GM21825 (cell line): ENCODE data around the gene CFAP221.

Experiments used
- ATAC-seq: cut with Tn5 transposase; IDR thresholded peaks from one replicate; pipeline ENCODE4 v1.9.1; 2021; ENCODE audit warnings: mild to moderate bottlenecking, moderate library complexity; ENCODE audit not compliant: unreplicated experiment

CFAP221 gene

DNA sequence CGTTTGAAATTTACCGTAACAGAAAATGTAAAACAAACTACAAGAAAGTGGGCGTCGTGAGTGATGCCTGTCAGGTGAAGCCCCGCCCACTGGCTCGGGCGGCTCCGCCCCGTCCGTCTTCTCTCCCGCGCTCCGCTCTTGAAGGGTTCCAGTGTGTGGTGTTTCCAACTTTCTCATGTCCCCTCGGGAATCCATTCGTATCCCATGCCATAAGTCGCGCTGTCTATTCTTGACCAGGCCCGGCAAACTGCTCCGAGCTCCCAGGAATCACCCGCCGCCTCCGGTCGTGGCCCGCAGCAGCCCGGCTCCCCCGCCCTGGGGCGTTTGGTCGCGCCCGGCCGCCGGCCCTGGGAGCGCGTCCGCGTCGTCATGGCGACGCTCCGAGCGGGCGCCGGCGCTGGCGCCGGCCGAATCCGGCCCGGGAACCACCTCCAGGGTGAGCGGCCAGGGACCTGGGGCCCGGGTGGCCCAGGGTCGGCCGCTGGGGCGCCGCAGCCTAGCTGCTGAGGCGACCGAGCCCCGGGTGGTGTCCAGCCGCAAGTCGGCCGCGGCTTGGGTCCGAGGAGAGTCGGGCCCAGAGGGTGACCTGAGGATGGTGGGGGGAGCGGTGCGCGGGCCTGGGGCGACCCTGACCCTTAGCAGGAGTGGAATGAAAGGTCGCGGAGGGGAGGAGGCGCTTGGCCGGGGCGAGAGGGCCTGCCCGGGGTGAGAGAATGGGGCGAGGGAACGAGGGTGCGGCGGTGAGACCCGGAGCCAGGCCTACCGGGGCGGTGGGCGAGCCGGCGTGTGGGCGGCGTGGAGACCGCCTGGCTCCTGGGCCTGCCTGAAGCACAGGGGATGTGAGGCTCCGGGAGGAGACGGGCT, at the start of gene CFAP221:
CFAP221 (plus strand) TSS at position 375 of the 864 bp plus-strand sequence. CDS start 1,683 bp downstream, outside the sequence.
- peak; percentile 79 for ATAC-seq

DNA sequence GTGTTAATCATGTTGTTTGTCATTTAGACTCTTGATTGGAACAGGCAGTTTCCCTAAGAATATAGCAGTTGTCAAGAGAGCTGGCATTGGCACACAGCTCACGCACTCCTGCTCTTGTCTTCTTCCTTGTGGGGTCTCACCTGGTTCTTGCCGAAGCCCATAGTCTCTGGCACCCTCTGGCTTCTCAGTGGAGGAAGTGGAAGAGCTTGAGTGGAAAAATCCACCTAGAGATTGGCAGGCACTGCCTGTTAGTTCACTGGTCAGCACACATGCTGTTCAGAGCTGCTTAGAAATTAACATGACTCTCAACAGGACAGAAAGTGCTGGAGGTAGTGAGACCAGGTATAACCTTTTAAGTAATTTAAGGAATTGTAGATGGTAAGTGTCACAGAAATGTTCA, 48.3 kb upstream of the CFAP221 start:
- no peak for ATAC-seq

DNA sequence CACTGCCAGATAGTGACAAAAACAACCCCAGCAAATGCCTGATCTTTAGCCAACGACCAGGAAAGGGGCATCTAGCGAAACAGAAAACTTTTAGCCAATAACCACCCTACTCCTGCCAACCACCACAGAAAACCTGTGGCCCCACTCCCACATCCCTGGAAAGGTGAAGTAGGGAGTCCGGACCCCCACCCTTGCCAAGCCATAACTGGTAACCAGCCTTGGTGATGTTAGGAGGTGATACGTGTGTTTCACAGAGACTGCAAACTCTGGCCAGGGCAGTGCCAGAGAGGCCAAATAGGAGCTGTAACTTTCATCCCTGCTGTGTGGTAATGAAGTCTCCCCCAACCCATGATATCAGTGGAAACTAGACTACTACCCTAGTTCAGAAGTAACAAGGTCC, 47.6 kb upstream of the CFAP221 start:
- no peak for ATAC-seq

DNA sequence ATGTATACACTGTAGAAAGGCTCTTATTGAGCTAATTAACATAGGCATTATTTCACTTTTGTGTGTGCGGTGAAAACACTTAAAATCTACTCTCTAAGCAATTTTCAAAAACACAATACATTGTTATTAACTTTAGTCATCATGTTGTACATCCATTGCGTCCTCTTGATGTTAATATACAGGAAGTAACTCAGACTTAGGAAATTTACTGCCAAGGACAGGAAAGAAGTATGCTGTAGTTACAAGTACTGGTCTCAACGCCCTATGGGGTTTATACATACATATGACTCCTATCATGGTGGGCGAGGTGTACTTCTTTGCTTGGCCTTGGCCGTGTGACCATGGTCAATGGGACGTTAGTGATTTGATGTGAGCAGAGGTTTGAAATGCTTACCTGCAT, 35.5 kb upstream of the CFAP221 start:
- ATAC-seq: no peak

DNA sequence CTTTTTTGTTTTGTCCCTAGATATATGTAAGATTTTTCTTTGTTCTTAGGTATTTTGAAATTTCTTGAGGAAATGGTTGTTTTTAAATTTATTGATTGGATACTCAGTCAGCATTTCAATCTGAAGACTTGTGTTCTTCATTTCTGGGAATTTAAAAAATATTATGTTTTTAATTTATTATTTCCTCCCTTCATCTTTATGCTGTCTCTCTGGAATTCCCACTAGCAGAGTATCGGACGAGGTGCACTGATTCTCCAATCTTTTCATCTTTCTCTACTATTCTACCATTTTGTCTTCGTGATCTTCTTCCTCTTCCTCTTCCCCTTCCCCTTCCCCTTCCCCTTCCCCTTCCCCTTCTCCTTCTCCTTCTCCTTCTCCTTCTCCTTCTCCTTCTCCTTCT, 32.3 kb upstream of the CFAP221 start:
- no peak for ATAC-seq

DNA sequence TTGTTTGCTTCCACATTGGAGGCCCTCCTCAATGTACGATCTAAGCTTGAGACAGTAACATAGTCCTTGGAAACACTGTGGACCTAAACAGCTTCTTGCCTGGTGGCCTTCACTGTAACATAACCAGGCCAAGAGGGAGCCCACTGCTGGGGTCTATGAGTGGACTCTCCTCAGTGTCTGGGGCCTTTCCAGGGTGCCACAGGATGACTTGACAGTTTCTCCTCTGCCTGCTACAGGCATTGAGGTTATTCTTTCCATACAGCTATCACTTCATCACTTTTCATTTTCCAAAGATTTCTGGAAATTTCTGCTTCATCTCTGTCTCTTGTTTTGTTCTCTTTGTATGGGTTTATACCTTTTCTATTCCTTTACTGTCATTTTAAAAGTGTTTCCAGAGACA, 31.3 kb upstream of the CFAP221 start:
- ATAC-seq: no peak

DNA sequence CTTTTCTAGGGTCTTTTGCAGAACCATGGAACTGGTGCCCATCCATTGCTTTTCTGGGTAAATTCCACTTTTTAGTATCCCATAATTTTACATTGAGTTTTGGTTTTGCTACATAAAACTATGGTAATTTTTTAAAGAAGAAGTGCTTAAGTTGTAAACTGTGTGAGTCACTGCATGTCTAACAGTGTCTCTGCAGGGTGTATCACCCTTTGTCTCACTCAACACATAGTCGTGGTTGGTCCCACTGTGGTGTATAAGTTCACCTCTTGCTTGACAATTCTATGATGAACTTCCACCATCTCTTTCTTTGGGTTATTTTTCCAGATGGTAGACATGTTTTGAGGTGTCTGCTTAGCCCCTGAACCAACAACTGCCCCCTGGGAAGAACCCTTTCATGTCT, 30.4 kb upstream of the CFAP221 start:
- no peak for ATAC-seq

DNA sequence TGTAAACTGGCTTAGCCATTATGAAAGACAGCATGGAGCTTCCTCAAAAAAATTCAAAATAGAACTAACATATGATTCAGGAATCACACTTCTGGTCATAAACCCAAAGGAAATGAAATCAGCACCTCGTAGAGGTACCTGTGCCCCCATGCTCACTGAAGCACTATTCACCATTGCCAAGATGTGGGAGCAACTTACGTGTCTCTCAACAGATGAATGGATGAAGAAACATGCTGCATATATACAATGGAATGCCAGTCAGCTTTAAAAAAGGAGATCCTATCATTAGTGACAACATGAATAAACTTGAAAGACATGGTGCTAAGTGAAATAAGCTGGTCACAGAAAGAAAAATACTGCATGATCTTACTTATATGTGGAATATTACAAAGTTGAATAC, 28.1 kb upstream of the CFAP221 start:
- ATAC-seq: no peak

DNA sequence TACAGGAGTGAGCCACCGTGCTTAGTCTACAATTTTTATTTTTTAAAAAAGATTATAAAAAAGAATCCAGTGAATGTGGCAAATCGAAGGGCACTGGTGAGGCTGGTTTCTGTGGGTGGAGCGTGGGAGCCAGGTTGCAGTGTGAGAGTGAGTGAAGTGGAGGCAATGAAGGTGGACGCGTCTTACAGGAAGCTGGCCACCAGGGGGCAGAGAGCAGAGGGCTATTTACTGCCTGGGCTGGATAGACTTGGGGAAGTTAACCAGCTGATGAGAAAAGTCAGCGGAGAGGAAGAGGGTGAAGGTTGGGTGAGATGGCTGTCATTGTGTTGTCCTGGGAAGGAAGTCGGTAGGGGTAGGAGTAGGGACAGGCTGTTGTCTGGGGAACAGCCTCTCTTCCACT, 26.8 kb upstream of the CFAP221 start:
- peak; percentile 80 for ATAC-seq

DNA sequence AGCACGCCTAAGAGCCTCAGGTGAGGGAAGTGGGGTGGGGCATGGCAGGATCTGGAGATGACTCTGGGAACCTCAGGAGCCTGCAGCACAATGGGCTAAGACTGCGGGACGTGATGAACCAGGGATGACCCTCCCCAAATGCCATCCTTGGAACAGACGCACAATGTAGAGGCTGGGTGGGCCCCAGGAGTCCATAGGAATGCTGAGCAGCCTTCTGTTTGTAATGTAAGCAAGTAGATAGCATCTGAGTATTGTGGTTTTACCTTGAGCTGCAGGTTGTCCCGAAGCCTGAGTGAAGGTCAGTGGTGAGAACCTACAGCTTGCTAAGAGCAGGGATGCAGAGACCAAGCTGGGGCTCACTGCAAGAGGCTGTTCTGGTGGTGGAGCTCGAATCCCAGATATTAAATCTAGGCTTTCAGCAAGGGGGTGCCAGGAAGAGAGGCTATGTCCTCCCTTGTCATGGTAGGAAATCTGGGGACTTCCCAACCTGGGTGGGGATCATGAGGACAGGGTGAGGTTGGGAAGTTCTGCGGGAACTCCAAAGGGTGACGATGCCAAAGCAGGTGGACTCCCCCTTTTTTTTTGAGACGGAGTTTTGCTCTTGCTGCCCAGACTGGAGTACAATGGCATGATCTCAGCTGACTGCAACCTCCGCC, 25.7 kb upstream of the CFAP221 start:
- no peak for ATAC-seq

DNA sequence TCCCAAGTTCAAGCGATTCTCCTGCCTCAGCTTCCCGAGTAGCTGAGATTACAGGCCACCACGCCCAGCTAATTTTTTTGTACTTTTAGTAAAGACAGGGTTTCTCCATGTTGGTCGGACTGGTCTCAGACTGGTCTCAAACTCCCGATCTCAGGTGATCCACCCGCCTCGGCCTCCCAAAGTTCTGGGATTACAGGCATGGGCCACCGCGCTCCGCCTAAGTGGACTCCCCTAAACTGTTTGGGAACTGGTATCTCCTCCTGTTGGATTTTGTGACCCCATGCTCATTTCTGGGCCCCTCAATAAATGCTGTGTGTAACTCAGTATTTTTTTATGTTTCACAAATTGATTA, 25.2 kb upstream of the CFAP221 start:
- no peak for ATAC-seq

DNA sequence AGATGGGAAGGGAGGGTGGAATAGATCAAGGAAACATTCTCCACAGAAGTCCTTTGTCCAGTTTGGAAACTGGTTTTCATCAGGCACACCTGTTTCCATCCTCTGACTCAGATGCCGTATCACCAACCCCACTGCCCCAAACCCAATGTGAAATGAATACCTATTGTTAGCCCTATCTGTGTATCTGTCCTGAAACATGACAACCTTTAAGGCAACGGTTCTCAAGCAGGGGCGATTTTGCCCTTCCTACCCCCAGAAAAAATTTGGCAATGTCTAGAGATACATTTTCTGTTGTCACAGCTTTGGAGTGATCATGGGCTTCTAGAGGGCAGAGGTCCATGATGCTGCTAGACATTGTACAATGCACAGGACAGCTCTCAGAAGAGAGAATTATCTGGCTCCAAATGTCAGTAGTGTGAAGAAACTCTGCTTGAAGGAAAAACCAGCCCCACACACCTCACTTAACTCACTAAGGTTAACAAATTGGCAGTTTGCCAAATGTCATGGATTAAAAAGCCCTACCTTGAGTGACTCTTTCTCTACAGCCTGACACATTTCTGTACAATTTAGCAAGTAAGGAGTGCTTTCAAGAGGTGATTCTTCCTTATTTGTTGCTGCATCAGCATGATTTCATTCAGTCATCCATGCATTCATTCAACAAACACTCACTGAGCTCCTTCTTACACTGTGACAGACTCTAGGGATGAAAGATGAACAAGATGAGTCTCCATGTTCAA, 23.4 kb upstream of the CFAP221 start:
- no peak for ATAC-seq

DNA sequence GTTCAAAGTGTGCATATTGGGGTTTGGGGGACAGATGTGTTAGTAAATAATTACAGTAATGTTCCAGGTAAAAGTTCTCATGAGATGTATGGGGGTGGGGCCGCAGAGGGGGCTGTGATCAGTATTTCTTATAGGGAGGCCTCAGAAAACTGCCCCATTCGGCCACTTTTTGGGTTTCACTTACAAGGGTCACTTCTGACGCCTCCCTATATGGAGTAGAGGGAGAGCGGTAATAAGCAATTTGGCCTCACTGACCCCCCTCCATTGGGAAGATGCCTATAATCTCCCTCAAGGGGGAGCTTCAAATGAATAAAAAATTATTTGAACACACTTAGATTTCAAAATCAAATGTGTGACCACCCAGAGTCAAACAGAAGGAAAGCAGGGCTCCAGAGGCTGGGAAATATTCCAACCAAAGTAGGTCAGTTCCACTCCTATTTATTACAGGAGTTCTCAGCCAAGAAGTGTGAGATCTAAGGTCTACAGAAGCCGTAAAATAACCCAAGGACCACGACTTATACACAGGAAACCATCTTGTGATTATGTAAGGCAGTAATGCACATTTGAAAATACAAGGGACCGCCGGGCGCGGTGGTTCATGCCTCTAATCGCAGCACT, 22.7 kb upstream of the CFAP221 start:
- no peak for ATAC-seq

DNA sequence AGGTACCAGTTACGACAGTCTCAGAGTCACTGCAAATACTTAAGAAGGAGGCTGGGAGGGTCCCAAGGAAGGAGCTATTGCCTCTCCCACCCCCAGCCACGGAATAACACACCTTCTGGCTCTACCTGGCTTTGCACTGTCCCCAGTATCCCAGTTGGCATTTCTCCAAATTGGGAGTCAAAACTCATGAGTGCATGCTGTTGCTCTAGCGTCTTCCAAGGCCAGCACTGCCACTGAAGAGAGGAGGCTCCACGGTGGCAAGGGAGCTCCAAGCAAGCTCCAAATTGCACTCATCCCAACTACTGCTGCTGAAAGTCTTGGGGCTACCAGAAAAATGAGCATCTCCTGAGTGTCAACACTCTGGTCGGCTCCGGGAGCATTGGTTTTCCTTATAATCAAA, 21.6 kb upstream of the CFAP221 start:
- ATAC-seq: no peak

DNA sequence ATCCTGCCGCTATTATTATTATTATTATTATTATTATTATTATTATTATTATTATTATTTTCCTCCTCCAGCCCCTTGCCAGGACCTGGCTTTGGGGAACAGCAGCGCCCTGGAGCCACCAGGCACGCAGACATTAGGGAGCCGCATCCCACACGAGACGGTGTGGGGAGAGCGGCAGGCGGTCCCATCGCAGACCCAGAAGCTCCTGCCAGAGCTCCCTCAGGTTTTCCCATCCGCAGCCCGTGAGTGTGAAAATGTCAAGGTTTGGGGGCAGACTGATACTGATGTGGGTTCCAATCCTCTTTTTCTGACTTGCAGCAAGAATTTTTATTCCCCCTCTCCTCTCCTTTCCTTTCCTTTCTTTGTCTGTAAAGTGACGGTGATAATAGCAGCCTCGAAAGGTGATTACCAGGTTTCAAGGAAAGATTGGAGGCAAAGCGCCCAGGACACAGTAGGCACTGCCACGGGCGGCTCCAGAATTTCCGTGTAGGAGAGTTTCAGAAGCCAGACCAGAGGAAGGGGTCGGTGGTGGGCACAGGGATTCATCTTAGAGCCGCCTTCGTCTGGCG, 20.8 kb upstream of the CFAP221 start:
- no peak for ATAC-seq

DNA sequence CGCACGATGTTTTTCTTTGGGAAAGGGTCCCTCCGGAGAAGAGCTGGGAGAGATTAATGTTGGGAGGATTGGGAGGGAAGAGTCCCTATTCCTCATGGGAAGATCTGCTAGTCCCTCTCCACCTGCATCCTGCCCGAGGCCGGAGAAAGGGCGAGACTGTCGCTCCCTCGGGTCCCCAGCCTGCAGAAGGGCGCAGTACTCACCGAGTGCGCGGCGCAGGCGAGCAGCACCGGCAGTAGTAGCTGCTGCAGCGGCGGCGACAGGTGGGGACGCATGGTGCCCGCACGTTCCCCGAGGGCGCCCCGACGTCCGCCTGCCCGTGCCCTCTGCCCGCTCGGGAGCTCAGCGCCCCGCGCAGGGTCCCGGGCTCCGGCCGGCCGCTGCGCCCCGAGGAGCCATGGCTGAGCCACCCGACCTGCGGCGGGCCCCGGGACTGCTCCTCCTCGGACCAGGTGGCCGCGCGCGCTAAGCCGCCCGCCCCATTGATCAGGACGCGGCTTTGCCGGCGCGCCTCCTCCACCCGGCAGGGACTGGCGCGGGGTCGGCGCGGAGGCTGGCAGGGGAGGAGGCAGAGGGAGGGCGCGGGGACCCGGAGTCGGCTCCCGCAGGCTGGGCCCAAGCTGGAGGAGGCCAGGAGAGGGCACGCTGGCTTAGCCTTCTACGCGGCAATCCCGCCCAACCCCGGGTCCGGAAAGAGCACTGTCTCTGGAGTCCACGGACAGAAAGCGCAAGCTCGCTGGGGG, 20.1 kb upstream of the CFAP221 start, which contains the start of gene SCTR:
SCTR (minus strand) TSS at position 532 of the 743 bp plus-strand sequence; CDS start at position 275, 257 bp downstream.
- no peak for ATAC-seq

DNA sequence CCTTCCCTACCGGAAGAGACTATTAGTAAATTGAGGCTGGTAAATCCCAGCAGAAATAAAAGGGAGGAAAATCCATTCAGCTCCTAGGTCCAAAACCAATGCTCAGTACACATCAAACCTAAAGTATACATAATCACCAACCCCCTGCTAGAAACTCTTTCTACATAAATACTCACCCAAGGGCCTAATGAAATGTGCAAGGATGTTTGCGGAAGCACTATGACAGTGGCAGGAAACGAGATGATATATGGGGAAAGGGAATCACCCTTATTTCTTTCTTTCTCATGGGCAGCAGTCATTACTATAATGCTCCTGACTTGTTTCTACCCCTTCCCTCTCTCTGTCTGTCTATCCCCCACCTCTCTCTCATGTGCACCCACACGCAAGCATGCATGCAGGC, 18.6 kb upstream of the CFAP221 start:
- ATAC-seq: no peak

DNA sequence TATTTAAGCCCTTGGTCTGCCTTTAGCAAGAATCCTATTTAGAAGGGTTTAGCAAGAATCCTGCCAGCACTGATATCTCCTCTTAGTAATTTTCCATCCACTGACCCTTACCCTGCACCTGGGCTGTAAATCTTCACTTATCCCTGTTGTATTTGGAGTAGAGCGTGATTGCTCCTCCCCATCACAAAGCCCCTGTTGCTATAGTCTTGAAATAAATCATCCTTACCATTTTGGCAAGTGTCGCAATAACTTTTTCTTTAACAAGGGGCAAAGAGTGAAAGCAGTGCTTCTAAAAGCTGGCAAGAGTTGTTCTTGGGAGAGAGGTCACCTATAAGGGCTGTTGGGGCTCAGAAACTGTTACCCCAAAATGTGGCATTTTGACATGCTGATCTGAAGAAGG, 16.2 kb upstream of the CFAP221 start:
- ATAC-seq: no peak

DNA sequence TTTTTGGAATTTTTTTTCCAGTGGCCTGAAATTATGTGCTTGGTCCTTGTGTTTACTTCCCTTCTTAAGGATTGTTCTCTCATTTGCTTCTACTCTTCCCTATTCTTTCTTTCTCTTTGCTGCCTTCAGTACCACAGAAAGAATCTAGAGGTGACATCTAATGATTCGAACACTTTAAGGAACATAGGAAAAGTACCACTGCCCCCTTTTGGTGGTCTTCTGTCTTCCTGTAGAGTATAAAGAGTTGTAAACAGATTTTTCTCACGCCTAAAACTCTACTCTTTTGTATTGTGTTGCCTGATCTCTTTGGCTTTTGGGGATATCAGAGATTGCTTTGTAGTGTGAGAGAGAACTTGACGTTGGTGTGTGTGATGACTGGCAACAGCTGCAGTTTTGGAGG, 13.0 kb upstream of the CFAP221 start:
- no peak for ATAC-seq

DNA sequence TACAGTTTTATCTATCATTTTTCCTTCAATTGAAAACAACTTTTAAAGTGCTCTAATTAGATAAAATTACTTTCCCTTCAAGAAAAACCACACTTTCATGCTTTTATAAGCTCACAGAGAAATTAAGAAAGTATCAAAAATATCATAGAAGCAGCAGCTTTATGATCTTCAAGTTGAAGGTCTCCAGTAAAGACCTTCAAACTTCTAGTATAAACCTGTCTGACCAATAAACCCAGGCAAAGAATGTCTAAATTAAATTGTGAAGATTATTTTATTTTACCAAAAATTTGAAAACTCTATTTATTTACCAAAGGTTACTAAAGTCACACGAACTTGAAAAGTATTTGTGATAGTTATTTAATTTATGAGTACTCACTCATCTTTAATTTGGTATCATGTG, 10.7 kb upstream of the CFAP221 start:
- no peak for ATAC-seq
